ENCODE data around the gene TEX261. TPM values are rescaled to one million over a fixed set of nuclear protein-coding genes. Genes with fewer than 3 reads are reported as not detected.

Gene TEX261
- total and polyA plus RNA-seq, 2 of the 8 experiments (the other 6 are each of a cell fraction or from before 2014, with no cell fraction given), result 25.2 to 30.1 TPM

DNA sequence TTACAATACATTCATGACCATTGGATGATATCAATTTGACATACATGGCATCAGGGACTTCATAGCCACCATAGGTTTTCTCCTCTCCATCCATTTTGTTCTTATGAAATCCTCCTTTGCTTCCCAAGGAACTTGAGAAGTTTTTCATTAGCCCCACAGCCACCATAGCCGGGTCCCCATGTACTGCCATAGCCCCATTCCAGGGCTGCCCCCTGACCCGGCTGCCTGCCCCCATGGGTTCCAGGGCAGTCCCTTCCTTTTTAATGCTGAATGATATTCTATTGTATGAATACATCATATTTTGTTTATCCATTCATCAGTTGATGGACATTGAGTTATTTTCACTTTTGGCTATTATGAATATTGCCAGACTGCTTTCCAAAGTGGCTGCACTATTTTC, 38.5 kb downstream of the TEX261 start:
- Histone ChIP-seq H3K56ac (replicated peaks; ENCODE audit: insufficient read length, low read depth, low read length) (no peak overlapping the region), H4K20me1 (replicated peaks in 1 of 2; ENCODE audit: control insufficient read depth in 1 of 2, insufficient read depth in 2 of 2, low read length in 2 of 2) (no peaks in the 10 kb centered on the region), H3K4me3 (ENCODE audit: extremely low read depth in 1 of 4, insufficient read depth in 2 of 4, low read depth in 3 of 4, low read length in 4 of 4) (no peak overlapping the region), H2BK15ac (ENCODE audit: low read length) (no peak overlapping the region), H3K4me1 (replicated peaks in 1 of 4; ENCODE audit: control insufficient read depth in 3 of 4, insufficient read depth in 4 of 4, low read length in 3 of 4) (no peaks in the 10 kb centered on the region; a peak in 1 of 7 replicates), H3K27me3 (replicated peaks in 1 of 4; ENCODE audit: control insufficient read depth in 3 of 4, extremely low read depth in 1 of 4, insufficient read depth in 3 of 4, low read length in 3 of 4) (peaks cover 0 to 4% (median 3%) of the 10 kb centered on the region in 4 experiments; a peak in 3 of 7 replicates), H3K23ac (ENCODE audit: insufficient read length) (no peak overlapping the region), H3K79me2 (ENCODE audit: control insufficient read depth in 1 of 2, insufficient read depth in 2 of 2, low read length in 2 of 2) (no peaks in the 10 kb centered on the region), H2BK5ac (ENCODE audit: low read depth, low read length) (no peak overlapping the region), H2AFZ (ENCODE audit: low read length) (no peak overlapping the region), H3K4ac (replicated peaks; ENCODE audit: insufficient read length, low read depth, low read length) (no peak overlapping the region), H3K18ac (ENCODE audit: extremely low read depth, low read length) (no peak overlapping the region), H3K4me2 (ENCODE audit: insufficient read depth in 1 of 2, low read depth in 2 of 2, low read length in 2 of 2) (no peak overlapping the region), H4K5ac (ENCODE audit: insufficient read length, low read depth, low read length) (no peak overlapping the region), H3K79me1 (ENCODE audit: low read depth, low read length) (no peaks in the 10 kb centered on the region), H2BK12ac (ENCODE audit: low read depth, low read length) (no peak overlapping the region), H3K9me3 (ENCODE audit: insufficient read depth in 2 of 2, low read depth in 1 of 2, low read length in 1 of 2) (no peaks in the 10 kb centered on the region), H2BK20ac (ENCODE audit: low read length) (no peak overlapping the region), H3K14ac (ENCODE audit: insufficient read length) (no peak overlapping the region), H3K27ac (ENCODE audit: low read depth, low read length) (no peak overlapping the region), H2AK5ac (ENCODE audit: low read depth, low read length) (no peak overlapping the region), H3K36me3 (ENCODE audit: control insufficient read depth in 2 of 4, insufficient read depth in 4 of 4, low read length in 3 of 4) (no peaks in the 10 kb centered on the region), H3K9ac (replicated peaks in 1 of 4; ENCODE audit: extremely low read depth in 1 of 4, low read depth in 3 of 4, low read length in 3 of 4) (no peak overlapping the region), H3K23me2 (ENCODE audit: low read depth, low read length) (no peaks in the 10 kb centered on the region), H4K91ac (replicated peaks; ENCODE audit: insufficient read length, low read length) (no peak overlapping the region), H4K8ac (ENCODE audit: extremely low read depth, insufficient read depth, low read length) (no peak overlapping the region), H2BK120ac (replicated peaks; ENCODE audit: low read depth, low read length) (no peak overlapping the region)
- POLR2A ChIA-PET (ENCODE audit: partially characterized antibody), result no interaction called here
- CTCF ChIA-PET (ENCODE audit: partially characterized antibody), result interaction anchor here (3.1 to 7.0 kb wide), 2 partner anchors 84 to 91 kb away, joined by 9 to 54 read pairs; no protein-coding TSS in a partner anchor
- TF ChIP-seq RXRA (IDR thresholded peaks at IDR 0.05; ENCODE audit: insufficient read depth, low read depth, low read length) (no peak), SIX5 (IDR thresholded peaks at IDR 0.05; ENCODE audit: low read depth, low read length) (no peak), CTBP2 (IDR thresholded peaks at IDR 0.05; ENCODE audit: borderline replicate concordance, insufficient read depth, insufficient read length, low read length) (no peak), BACH1 (IDR thresholded peaks at IDR 0.05; ENCODE audit: low read length) (no peak), SP2 (IDR thresholded peaks at IDR 0.05; ENCODE audit: low read length) (no peak)
- TF ChIP-seq, protein P1, sequence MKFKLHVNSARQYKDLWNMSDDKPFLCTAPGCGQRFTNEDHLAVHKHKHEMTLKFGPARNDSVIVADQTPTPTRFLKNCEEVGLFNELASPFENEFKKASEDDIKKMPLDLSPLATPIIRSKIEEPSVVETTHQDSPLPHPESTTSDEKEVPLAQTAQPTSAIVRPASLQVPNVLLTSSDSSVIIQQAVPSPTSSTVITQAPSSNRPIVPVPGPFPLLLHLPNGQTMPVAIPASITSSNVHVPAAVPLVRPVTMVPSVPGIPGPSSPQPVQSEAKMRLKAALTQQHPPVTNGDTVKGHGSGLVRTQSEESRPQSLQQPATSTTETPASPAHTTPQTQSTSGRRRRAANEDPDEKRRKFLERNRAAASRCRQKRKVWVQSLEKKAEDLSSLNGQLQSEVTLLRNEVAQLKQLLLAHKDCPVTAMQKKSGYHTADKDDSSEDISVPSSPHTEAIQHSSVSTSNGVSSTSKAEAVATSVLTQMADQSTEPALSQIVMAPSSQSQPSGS (IDR thresholded peaks at IDR 0.05; ENCODE audit: low read length), result no peak
- 77% methylated on average over 2 of the region's 2 CpGs; no CpG with 5 or more reads in 1 of the 2 experiments for WGBS, 2 experiments (ENCODE audit: extremely low coverage in 1 of 2, insufficient coverage in 1 of 2, insufficient read length in 1 of 2, insufficient replicate concordance in 2 of 2, low coverage in 1 of 2, low lambda C conversion rate in 2 of 2, missing lambda C conversion rate in 1 of 2)
- no peak for FAIRE-seq
- no peak for DNase-seq (ENCODE audit: low read depth in 1 of 2, low spot score in 2 of 2)

Measured in H1 (cell line).